Urothelium cell line (cell line): ENCODE measurements around the gene TMBIM1.

Source experiments
- DNase-seq: peaks from one replicate; pipeline ENCODE4 v3.0.0; 2011; ENCODE audit warnings: low spot score, mixed read lengths
- FAIRE-seq: peaks from 2 replicates; lab custom pipeline; 2011; peaks lifted over from hg19 to GRCh38; lab: Jason Lieb, UNC

TMBIM1 gene

GRCh38 chr2:218228366-218229090 lies 63.8 kb downstream of the TMBIM1 start:
- DNase-seq (no peak), FAIRE-seq (no peak)

- no peak for FAIRE-seq
- DNase-seq: no peak
Observed at GRCh38 chr2:218226903-218227302, 65.4 kb downstream of the TMBIM1 start.
